ENCODE results near the gene SLC41A2. TPM values are rescaled to one million over a fixed set of nuclear protein-coding genes. Genes with fewer than 3 reads are reported as not detected.

Gene SLC41A2
- polyA plus RNA-seq, 3 donors, result 0.08 to 0.27 TPM; not detected in 1

GRCh38 chr12:104976703-104977102 lies 18.6 kb upstream of the SLC41A2 start:
- DNase-seq, result no peak
- Mint-ChIP-seq H3K36me3 (no peaks in the 10 kb centered on the region), H3K27me3 (ENCODE audit: low read depth in 3 of 3) (peaks cover 0 to 3% (median 2%) of the 10 kb centered on the region in 3 donors), H3K4me3 (no peak overlapping the region), H3K27ac (peak overlapping the region in 2 of 7 donors; percentile 20 to 70), H3K9me3 (peaks cover 0 to 4% (median 0%) of the 10 kb centered on the region in 7 donors), H3K4me1 (peaks cover 35% of the 10 kb centered on the region)
- Histone ChIP-seq H3K4me1 (ENCODE audit: control insufficient read depth in 1 of 2, insufficient read depth in 2 of 2, low read length in 2 of 2) (peaks cover 35 to 38% of the 10 kb centered on the region in 2 donors), H3K4me3 (replicated peaks in 1 of 3; ENCODE audit: low read depth in 2 of 3, low read length in 3 of 3) (no peak overlapping the region), H2AFZ (ENCODE audit: insufficient read depth, low read depth, low read length, poor library complexity, severe bottlenecking) (no peak overlapping the region), H3K27me3 (ENCODE audit: control insufficient read depth in 2 of 2, insufficient read depth in 2 of 2, low read length in 2 of 2) (peaks cover 0 to 2% of the 10 kb centered on the region in 2 donors), H3K36me3 (replicated peaks in 1 of 2; ENCODE audit: control insufficient read depth in 1 of 2, insufficient read depth in 2 of 2, low read length in 2 of 2) (no peaks in the 10 kb centered on the region), H3K9me3 (replicated peaks in 1 of 2; ENCODE audit: control insufficient read depth in 1 of 2, insufficient read depth in 1 of 2, low read length in 2 of 2) (no peaks in the 10 kb centered on the region), H3K9ac (ENCODE audit: insufficient read depth, low read length, poor library complexity, severe bottlenecking) (no peak overlapping the region), H3K4me2 (replicated peaks; ENCODE audit: extremely low read depth, low read length, poor library complexity, severe bottlenecking) (no peak overlapping the region), H4K20me1 (ENCODE audit: insufficient read depth, low read length) (no peaks in the 10 kb centered on the region), H3K79me2 (ENCODE audit: insufficient read depth, low read length) (no peaks in the 10 kb centered on the region), H3K27ac (ENCODE audit: low read depth in 1 of 2, low read length in 2 of 2) (no peak overlapping the region)
- 97% methylated on average over 7 of the region's 8 CpGs for WGBS (ENCODE audit: insufficient coverage)
- intact Hi-C loops (cut with micrococcal nuclease), result no loop called here
- TF ChIP-seq, protein P1, sequence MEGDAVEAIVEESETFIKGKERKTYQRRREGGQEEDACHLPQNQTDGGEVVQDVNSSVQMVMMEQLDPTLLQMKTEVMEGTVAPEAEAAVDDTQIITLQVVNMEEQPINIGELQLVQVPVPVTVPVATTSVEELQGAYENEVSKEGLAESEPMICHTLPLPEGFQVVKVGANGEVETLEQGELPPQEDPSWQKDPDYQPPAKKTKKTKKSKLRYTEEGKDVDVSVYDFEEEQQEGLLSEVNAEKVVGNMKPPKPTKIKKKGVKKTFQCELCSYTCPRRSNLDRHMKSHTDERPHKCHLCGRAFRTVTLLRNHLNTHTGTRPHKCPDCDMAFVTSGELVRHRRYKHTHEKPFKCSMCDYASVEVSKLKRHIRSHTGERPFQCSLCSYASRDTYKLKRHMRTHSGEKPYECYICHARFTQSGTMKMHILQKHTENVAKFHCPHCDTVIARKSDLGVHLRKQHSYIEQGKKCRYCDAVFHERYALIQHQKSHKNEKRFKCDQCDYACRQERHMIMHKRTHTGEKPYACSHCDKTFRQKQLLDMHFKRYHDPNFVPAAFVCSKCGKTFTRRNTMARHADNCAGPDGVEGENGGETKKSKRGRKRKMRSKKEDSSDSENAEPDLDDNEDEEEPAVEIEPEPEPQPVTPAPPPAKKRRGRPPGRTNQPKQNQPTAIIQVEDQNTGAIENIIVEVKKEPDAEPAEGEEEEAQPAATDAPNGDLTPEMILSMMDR (IDR thresholded peaks at IDR 0.05), result no peak

DNA sequence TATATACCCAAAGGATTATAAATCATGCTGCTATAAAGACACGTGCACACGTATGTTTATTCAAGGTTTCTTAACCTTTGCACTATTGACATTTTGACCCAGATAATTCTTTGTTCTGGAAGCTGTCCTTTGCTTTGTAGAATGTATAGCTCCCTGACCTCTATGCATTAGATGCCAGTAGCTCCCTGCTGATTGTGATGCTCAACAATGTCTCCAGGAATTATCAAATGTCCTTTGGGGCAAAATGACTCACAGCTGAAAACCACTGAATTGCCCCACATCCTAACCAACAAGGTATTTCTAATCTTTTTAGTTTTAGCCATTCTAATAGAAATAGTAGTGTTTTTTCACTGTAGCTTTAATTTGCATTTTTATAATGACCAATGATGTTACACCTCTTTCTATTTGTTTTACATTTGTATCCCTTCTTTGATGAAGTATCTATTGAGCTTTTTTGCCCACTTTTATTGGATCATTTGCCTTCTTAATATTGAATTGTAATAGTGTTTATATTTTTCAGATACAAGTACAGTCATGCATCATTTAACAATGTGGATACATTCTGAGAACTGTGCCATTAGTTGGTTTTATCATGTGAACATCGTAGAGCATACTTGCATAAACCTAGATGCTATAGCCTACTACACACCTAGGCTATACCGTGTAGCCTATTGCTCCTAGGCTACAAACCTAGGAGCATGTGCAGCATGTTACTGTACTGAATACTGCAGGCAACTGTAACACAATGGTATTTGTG lies 17.7 kb upstream of the SLC41A2 start:
- Mint-ChIP-seq H3K4me3 (no peak overlapping the region), H3K27me3 (ENCODE audit: low read depth in 3 of 3) (peaks cover 0 to 3% (median 2%) of the 10 kb centered on the region in 3 donors), H3K27ac (peak overlapping the region in 2 of 7 donors; percentile 35 to 45), H3K36me3 (no peaks in the 10 kb centered on the region), H3K9me3 (peaks cover 0 to 4% (median 0%) of the 10 kb centered on the region in 7 donors), H3K4me1 (peaks cover 40% of the 10 kb centered on the region)
- no peak overlapping the region for H3K4me3 ChIP-seq (replicated peaks in 1 of 3; ENCODE audit: low read depth in 2 of 3, low read length in 3 of 3)
- H3K27me3 ChIP-seq (ENCODE audit: control insufficient read depth in 2 of 2, insufficient read depth in 2 of 2, low read length in 2 of 2), result peaks cover 0 to 2% of the 10 kb centered on the region in 2 donors
- TF ChIP-seq, protein P1 (IDR thresholded peaks at IDR 0.05), result no peak
- DNase-seq, result peak; percentile 22 to 74 (median 57)
- H3K4me1 ChIP-seq (ENCODE audit: control insufficient read depth in 1 of 2, insufficient read depth in 2 of 2, low read length in 2 of 2), result peaks cover 35 to 38% of the 10 kb centered on the region in 2 donors
- no peak overlapping the region for H3K27ac ChIP-seq (ENCODE audit: low read depth in 1 of 2, low read length in 2 of 2)
- no peaks in the 10 kb centered on the region for H3K36me3 ChIP-seq (replicated peaks in 1 of 2; ENCODE audit: control insufficient read depth in 1 of 2, insufficient read depth in 2 of 2, low read length in 2 of 2)
- no peaks in the 10 kb centered on the region for H4K20me1 ChIP-seq (ENCODE audit: insufficient read depth, low read length)
- no peaks in the 10 kb centered on the region for H3K9me3 ChIP-seq (replicated peaks in 1 of 2; ENCODE audit: control insufficient read depth in 1 of 2, insufficient read depth in 1 of 2, low read length in 2 of 2)
- WGBS (ENCODE audit: insufficient coverage), result 40% methylated on average over 1 of the region's 4 CpGs
- no peaks in the 10 kb centered on the region for H3K79me2 ChIP-seq (ENCODE audit: insufficient read depth, low read length)
- H2AFZ ChIP-seq (ENCODE audit: insufficient read depth, low read depth, low read length, poor library complexity, severe bottlenecking), result no peak overlapping the region
- intact Hi-C loops (cut with micrococcal nuclease), result no loop called here
- H3K9ac ChIP-seq (ENCODE audit: insufficient read depth, low read length, poor library complexity, severe bottlenecking), result no peak overlapping the region
- H3K4me2 ChIP-seq (replicated peaks; ENCODE audit: extremely low read depth, low read length, poor library complexity, severe bottlenecking), result no peak overlapping the region
